Activated CD4-positive, alpha-beta T cell treated with anti-CD3 and anti-CD28 coated beads for 24 hours (primary cell): Measurements from ENCODE around the gene CD180.

Experiments used
- DNase-seq, 2 donors: peaks; one replicate each; pipeline ENCODE4 v3.0.0-alpha.2; 2020; ENCODE audit warnings: low read depth in 2 of 2

CD180 gene

DNA sequence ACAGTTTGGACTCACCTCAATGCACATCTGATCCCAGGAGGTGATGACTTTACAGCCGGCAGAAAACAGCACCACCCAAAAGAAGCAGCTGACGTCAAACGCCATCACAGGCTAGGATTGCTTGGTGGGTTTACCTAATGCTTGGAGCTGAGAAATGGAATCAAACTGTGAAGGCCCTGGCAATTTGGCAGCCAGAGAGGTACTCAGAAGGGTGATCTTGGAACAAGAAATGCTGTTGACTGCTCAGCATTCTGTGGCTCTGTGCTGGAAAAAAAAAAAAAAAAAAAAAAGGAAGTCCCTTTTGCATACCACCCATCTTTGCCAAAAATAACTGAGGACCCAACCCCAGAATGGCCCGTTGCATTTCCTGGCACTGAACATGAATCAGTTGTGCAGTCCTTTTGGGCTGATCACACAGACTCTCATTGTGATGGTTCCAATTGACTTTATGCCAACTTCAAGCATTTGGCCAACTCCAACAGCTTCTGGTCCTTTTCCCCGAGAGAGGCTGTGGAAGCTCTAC is at the start of gene CD180:
Gene CD180 (minus strand): TSS at position 263 of the 523 bp plus-strand sequence. CDS start 158 bp downstream, at position 105.
- DNase-seq: no peak

DNA sequence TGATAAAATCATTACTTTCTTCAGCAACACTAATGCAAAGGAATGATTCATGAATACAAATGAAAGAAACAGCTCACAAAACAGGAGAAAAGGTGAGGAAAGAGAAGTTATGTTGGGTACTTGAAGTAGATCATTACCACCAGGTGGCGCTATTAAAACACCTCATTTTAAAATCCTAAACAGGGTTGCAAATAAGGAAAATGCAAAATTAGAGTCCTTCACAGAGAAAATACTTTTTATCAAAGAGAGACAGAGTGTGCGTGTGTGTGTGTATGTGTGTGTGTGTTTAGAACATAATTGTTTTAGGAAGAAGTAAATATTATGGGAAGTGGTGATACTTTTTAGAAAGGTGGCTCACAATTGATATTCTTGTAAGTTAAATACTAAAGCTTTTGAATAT is 49.5 kb upstream of the CD180 start:
- DNase-seq: peak in 1 of 2 donors; percentile 19

DNA sequence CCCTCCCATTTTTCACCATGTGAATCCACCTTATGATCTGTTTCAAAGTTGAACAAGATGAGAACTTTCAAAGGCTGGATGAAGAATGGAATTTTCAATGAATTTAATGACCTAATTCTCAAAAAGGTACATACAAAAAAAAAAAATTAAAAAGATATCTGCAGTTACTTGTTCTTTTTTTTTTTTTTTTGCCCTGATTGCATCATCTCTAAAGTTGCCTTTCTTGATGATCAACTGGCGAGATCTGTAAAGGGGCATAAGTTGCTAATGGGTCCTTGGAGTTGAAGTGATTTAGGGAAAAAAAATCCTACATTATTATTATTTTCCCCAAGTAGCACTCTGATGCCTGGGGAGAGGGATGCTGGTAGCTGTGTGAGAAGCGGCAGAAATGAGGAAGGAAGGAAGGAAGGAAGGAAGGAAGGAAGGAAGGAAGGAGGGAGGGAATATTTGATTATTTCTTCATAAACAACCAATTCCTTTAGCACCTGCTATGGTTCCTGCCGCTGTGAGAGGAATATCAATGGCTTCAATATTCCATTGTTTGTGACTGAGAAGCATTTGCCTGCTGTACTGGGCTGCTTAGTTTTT is 48.8 kb upstream of the CD180 start:
- no peak for DNase-seq

DNA sequence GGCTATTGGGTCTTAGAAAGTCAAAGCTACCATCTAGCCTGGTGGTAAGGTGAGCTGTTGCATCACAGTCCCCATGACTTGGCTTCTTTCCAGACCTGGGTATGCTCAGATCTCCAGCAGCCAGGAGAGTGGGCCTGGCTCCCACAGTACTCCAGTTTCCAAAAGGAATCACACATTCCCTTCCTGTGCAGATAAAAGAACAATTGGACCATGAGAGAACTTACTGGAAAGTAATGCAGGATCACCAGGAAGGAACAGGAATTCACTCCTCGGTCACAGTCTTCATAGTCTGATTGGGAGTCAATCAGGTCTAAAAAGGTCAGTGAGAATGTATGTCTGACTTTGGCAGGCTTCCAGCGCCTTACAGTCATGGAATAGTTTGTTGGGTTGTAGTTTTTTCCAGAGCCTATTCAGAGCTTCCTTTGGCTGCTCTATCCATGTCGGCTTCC is 47.8 kb upstream of the CD180 start:
- DNase-seq: no peak

DNA sequence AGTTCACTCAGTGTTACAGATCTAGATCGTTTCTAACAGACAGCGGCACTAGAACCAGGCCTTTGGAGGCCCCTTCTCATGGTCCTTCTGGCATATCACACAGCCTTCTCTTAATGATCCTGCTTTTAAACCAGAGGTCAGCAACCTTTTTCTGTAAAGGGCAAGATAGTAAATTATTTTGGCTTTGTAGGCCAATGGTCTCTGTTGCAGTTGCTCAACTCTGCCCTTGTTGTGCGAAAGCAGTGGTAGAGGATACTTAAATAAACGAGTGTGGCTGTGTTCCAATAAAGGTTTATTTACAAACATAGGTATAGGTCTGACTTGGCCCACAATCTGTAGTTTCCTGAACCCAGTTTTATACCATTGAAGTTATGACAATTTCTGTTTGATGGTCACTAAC is 47.3 kb upstream of the CD180 start:
- no peak for DNase-seq

DNA sequence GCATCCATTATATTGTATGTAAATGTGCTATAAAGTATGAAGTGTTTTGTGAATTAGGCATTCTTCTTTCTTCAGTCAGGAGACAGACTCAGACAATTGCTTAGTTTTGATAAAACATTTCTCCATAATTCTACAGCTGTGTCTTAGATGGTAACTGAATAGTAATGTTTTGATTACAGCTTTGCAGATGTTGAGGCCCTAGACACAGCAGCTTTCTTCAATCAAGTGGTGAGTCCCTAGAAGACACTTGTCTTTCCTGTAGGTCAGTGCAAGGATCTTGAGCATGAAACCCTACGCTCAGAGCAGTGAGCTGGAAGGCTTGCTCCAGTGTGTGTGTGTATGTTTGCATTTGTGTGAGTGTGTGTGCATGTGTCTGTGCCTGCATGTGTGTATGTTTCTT is 46.8 kb upstream of the CD180 start:
- no peak for DNase-seq

DNA sequence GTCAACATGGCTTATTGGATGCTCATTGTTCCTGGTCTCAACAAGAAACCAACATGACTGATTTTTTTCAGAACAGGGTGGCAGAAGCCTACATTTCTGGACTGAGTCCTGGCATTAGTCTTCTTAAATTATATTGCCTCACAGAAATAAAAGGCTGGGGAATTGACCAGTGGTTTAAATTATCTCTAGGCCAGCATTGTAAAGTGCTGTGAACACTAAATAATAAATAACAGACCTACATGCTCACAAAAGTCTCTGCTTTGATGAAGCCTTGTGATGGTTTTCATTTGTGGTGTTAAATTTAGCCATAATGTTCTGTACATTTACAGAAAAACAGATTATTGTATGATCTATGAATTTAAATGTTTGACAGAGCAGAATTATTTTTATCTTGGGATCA is 44.7 kb upstream of the CD180 start:
- DNase-seq: no peak

DNA sequence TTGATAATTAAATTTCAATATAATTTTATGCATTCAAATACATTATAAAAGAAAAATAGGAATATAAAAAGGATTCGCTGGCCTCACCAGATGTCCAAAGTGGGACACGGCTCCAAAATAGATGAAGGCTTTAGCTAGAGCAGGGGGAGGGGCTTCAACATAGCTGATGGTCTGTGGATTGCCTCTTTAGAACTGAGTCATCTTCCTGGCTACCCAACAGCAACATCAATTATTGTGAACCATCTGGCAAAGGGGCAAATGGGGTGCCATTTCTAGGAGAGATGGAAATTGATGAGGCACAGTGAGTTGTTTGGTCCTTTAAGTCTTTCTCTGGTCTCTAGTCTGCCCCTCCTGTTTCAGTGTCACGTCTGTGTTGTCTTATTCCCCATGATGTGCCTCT is 44.2 kb upstream of the CD180 start:
- no peak for DNase-seq

DNA sequence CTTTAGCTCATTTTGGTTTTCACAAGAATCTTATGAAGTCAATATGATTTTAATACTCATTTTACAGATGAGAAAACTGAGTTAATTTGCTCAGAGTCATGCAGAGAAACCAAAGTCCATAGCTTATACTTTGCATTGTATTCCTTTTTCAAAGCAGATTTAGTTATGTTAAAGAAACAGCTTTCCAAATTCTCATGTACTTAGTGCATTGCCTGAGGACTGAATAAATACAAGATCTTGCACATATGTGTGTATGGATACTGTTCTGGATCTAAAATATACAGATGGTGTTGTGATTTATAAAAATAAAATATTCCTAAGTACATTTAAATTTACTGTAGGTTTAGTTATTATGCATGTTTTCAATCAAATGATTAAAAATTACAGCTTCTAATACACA is 43.5 kb upstream of the CD180 start:
- no peak for DNase-seq

DNA sequence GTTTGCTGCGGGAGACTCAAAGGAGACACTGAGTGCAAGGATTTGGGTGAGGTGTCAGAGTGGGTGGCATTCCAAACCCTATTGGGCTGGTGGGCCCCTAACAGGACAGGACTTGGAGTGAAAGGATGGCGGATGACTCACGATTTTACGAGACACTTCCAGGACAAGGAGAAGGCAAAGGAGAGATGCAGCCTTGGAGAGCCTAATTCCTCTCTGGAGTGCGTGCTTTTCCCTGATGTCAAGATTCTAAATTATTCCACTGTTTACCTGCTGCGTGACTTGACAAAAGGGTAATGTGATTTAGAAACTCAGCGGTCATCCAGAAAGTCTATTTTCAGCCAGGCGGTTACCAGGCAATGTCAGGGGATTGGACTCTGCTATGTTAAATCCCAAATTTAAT is 41.6 kb upstream of the CD180 start:
- DNase-seq: no peak

DNA sequence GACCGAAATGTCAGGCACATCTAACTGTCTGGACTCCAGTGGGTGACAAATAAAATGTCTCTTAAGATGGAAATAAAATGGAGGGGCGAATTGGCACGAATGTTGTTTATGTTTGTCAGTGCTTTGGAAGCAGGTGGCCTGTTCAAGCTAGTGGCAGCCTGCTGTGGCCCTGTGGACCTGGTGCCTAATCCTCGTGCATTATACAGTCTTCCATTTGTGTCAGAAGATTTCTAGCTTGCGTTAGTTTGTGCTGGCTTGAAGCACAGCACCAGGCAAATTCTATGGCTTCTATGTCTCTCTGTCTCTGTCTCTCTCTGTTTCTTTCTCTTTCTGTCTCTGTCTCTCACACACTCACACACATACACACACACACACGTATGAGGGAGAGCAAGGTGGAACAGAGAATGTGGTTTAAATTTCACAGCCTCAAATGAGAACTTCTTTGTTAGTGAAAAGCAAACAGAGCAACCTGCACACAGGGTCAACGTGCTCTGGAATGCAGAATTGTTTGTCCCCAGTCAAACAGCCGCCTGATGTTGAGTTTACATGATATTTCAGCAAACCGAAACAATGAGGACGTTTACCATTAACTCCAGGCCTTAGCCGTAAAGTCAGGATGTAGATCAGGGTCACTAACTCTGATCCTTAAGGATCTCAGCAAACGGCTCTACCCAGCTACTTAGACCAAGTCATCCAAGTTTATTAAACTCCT is 39.0 kb upstream of the CD180 start:
- DNase-seq: no peak

DNA sequence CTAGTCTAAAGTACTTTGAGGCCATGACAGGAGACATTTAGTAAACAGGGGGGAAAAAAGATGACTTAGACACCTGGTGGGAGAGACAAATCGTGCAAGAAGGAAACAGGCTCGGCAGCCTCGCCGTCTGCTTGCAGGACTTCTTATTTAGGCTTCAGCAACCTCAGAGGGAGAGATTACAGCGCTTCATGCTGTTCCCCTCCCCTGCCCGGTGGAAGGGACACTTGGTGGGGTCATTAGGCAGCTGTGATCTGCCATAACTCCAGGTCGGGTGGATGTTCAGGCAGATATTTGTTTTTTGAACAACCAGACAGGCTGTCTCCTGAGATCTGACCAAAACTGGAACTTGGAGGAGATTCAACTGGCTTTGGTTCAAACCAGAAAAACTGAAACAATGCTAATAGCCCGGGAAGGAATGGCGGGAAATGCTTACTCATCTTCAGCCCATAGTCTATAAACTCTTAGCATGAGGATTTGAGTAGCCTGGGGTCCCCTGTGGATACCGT is 38.1 kb upstream of the CD180 start:
- DNase-seq: no peak

DNA sequence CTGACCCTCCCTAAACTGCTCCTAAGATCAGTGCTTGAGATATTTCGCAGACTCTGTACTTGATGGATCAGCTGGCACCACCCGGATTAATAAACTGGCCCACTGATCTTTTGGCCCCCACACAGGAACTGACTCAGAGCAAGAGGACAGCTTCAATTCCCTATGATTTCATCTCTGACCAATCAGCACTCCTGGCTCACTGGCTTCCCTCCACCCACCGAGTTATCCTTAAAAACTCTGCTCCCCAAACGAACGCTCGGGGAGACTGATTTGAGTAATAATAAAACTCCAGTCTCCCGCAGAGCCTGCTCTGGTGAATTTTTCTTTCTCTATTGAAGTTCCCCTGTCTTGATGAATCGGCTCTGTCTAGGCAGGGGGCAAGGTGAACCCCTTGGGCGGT is 36.5 kb upstream of the CD180 start:
- no peak for DNase-seq

DNA sequence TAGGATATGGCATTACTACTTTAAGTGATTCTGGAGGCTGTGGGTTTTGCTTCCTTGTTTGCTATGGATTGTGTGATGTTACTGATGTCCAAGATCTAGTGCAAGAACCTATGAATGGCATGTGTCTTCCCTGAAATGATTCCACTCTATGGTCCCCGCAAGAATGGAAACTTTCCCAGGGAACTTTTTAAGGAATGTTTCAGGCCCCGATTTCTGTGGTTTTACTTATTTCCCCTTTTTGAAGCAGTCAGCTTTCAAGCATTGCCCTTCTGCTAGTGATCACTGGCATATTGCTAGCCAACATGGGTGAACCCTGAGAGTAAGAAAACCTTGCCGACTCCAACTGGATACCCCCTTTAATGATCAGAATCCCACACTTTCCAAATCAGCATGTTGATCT is 26.6 kb upstream of the CD180 start:
- no peak for DNase-seq

DNA sequence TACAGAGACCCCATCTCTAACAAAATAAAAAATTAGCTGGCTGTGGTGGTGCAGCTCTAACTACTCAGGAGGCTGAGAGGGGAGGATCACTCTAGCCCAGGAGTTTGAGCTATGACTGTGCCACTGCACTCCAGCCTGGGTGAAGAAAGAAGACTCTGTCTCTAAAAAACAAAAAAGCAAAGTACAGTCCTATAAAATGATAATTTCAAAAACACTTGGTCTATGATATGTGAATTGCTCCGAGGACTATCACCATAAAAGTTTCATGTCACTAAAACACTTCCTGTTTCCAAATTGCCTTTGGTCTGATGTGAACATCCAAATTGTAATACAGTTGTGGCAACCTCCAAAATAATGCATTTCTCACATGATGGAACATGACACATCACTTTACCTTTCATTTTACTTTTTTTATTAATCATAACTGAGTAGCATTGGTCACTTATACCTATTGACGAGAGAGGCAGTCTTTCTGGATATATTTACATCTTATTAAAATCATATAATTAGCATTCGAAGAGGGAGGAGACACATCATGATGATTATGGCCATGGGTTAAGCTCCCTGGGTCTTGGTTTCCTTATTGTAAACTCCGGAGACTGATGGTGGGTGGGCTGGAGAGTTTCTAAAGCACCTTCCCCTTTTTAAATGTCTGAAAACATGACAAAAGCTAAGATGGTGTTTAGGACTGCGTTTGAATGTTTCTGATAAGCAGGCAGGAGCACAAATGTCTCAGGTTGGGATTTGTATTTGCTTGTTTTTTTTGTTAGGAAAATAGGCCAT is 25.8 kb upstream of the CD180 start:
- DNase-seq: no peak

DNA sequence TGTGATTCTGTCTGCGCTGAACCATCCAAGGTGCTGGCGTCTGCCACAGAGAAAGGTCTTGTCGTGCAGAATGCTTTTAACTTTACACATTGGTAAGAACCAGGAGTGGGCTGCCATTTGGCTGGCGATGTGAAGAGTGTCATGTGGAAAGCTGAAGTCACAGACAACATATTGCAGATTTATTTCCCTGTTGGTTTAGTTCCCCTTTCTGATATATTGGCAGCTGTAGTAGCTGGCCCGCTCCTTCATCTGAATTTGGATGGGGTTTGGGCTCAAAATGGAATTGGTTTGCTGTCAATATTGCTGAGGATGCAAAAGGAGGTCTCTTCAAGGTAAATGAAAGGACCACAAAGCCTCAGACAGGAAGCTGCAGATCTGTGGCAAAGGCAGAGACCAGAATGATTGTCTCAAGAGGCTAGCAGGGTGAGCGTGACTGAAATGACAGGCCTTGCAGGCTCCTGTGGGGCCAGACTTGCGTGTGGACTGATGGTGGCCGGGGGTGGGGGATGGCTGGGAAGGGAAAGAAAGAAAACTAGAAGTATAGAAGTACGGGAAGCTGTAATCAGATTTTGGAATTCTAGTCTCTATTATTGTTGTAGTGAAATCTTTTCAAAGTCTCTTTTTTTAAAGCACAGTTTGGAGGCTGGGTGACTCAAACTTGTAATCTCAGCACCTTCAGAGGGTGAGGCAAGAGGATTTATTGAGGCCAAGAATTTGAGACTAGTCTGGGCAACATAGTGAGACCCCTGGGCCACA is 25.1 kb upstream of the CD180 start:
- no peak for DNase-seq

DNA sequence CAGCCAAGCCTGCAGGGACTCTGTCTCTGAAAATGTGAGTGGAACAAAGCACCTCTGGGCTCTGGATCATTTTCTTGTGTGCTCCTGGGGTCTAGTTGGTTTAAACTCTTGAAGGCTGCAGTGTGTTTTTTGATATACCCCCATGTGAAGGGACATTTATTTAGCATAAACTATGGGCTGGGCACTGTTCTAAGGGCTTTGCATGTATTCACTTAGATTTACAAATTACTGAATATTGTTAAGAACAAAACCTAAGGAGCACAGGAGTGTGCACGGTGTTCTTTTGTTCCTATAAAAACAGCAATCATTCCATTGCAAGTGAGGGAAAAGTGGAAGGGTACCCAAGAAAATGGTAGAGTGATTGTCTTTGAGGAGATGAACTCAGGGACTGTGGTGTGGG is 20.0 kb upstream of the CD180 start:
- DNase-seq: no peak

DNA sequence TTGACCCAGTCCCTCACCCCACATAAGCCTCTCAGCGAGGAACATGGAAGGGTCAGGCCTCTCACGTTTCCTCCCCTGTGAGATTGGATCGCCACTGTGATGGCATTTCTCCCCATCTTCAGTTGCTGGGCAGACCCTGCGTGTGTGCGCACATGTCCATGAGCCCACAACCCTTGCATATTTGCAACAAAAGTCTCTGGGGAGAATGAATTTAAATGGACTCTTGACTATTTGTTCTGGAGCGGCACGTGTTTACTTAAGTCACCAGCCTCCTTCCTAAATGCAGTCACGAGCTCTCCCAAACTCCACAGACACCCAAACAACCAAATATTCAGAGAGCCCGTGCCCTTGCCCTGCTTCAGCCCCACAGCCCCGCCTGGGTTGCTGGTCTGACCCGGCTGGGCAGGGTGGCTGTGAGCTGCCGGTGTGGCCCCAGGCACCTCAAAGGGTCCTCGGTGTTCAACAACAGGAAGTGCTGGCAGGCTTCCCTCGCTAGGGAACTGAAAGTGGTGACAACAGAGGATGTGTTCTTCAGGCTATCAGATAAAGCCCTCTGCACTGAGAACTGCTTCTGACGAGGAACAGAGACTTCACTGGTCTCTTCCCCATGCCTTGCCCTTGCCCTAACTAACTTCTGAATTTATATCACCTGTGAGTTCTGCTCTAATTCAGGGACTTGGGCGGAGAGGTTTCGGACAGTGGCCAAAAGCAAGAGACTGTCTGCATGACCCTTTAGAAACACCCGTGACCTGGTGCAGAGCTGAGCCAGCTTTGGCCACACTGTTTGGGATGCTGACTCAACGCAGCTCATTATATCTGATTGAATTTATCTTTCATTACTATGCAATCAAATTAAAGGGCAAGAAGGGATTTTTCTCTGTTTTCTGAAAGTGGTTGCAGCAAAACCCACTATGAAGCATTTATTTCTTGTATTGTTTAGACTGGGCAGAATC is 19.2 kb upstream of the CD180 start:
- DNase-seq: peak; percentile 34 to 40

DNA sequence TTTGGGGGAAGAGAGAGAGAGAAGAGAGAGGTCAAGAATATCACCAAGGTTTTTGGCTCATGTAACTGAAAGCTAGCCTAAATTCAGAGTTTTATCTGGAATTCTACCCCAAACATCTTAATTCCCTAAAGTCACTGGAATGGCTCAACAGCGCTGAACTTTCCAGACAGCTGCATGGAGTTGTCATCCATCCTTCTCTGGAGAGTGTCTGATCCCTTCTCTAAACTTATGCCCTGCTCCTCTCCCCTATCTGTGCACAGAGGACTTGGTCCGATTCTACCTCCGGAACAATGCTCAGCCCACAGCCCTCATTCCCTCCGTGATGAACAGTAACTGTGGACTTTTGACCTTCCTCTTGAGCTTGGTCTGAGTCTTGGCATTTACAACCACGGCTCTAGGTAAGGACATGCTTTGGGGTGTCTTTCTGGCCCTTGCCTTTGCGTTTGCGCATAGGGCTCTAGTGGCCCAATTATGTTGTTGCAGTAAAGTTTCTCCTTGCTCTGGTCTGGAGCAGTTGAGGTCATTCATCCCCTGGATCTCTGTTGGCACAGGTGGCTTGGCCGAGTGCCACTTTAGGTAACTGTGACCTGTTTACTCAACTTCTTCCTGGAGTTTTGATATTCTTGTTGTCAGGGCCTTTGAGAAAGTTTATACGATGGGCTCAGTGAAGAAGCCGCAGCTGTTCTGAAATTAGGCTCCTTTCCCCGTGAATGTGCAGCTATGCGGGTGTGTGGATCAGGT is 18.3 kb upstream of the CD180 start:
- DNase-seq: no peak

DNA sequence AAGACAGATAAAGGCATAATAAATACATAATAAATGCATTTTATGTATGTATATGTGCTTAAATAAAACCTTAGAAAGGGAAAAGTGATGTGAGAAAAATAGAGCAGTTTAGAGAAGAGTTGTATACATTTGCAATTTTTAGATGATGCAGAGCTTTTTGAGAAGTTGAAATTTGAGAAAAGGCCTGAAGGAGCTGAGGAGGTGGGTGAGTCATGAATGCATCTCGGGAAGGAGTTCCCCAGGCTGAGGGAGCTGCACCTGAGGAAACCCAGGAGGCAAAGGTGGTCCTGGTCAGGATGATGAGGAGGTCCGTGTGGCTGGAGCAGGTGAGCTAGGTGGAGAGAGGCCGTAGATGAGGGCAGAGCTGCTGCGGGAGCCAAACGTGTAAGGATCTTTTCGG is 17.4 kb upstream of the CD180 start:
- no peak for DNase-seq
